ENCODE data around the gene TWNK.

DNA sequence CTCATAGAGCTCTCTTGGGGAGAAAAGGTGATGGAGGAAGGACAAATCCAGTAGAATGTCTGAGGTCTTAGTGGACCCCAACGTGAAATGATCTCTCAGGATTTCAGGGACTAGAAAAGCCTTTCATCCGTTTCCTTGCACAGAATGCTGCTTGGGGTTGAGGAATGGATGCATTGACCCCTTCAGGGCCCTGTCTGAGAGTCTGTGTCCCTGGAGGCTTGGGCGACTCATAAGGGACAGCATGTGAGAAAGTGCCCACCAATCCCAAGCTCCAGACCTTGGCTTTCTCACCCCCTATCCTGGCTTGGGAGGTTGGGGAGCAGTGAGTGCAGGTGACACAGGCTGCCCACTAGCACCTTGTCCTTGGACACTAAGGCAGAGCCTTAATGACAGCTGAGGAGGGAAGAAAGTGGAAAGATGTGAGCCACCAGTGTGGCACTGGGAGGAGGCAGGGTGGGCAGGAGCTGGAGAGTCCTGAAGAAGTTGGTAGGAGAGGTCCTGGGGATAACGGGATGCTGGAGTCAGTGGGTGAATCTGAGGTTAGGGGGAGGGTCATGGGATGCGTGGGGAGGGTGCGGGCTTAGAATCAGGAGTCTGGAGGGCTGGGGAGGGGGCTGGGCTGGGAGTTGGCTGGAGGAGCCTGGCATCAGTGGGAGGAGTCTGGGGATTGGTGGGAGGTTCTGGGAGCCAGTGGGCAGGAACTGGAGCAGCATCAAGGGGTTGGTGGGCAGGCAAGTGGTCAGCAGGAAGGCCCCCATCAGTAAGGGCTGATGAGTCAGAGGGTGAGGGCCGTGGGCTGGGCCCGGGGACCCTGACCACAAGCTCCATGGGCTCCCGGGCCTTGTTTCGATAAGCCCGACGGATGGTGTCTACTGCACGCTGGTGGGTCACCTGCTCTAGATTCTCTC is 20.8 kb downstream of the TWNK start:
- TF ChIP-seq, protein P1, sequence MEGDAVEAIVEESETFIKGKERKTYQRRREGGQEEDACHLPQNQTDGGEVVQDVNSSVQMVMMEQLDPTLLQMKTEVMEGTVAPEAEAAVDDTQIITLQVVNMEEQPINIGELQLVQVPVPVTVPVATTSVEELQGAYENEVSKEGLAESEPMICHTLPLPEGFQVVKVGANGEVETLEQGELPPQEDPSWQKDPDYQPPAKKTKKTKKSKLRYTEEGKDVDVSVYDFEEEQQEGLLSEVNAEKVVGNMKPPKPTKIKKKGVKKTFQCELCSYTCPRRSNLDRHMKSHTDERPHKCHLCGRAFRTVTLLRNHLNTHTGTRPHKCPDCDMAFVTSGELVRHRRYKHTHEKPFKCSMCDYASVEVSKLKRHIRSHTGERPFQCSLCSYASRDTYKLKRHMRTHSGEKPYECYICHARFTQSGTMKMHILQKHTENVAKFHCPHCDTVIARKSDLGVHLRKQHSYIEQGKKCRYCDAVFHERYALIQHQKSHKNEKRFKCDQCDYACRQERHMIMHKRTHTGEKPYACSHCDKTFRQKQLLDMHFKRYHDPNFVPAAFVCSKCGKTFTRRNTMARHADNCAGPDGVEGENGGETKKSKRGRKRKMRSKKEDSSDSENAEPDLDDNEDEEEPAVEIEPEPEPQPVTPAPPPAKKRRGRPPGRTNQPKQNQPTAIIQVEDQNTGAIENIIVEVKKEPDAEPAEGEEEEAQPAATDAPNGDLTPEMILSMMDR (IDR thresholded peaks at IDR 0.05) = no peak
- TF ChIP-seq POLR2A (IDR thresholded peaks at IDR 0.05) = no peak
